Glutamatergic neuron (in vitro differentiated cells): ENCODE measurements around the gene TACR1. TPM values are rescaled to one million over a fixed set of nuclear protein-coding genes. Genes with fewer than 3 reads are reported as not detected.

ENCODE experiments used
- DNase-seq: peaks from one replicate; pipeline ENCODE4 v3.0.0; 2022
- H3K27ac Mint-ChIP-seq: one replicate; pipeline ENCODE4 v1.8.0; 2020; ENCODE audit warnings: mild to moderate bottlenecking, mixed read lengths, inconsistent platforms; ENCODE audit not compliant: unreplicated experiment
- H3K27me3 Mint-ChIP-seq: one replicate; pipeline ENCODE4 v1.8.0; 2020; ENCODE audit warnings: mild to moderate bottlenecking, moderate library complexity, mixed read lengths, inconsistent platforms; ENCODE audit not compliant: unreplicated experiment
- H3K36me3 Mint-ChIP-seq: one replicate; pipeline ENCODE4 v1.8.0; 2020; ENCODE audit warnings: mild to moderate bottlenecking, mixed read lengths, inconsistent platforms; ENCODE audit not compliant: unreplicated experiment
- H3K4me1 Mint-ChIP-seq: one replicate; pipeline ENCODE4 v1.8.0; 2020; ENCODE audit warnings: mild to moderate bottlenecking, low read depth, mixed read lengths, inconsistent platforms; ENCODE audit not compliant: unreplicated experiment
- H3K4me3 Mint-ChIP-seq: one replicate; pipeline ENCODE4 v1.8.0; 2020; ENCODE audit warnings: mild to moderate bottlenecking, mixed read lengths, inconsistent platforms; ENCODE audit not compliant: unreplicated experiment
- H3K9me3 Mint-ChIP-seq: one replicate; pipeline ENCODE4 v1.8.0; 2020; ENCODE audit warnings: mild to moderate bottlenecking, moderate library complexity, mixed read lengths, inconsistent platforms; ENCODE audit not compliant: unreplicated experiment
- total RNA-seq: library from RNA; stranded (reverse); fragmentation: NEBNext Ultra II Directional; extraction: Animal tissue kit (Norgen Biotek cat#: 25700); gene quantifications from one replicate; pipeline ENCODE4 v1.2.1, GENCODE V29; 2021; ENCODE audit not compliant: unreplicated experiment
- TF ChIP-seq, protein P1 (sequence below): fragments of 200-600 bp; sonication (generic); IDR thresholded peaks from one replicate; pipeline ENCODE4 v1.5.0; 2021; ENCODE audit not compliant: partially characterized antibody, unreplicated experiment

TACR1 gene
- total RNA-seq, 1 donor from 2014 or later = 0.17 TPM

DNA sequence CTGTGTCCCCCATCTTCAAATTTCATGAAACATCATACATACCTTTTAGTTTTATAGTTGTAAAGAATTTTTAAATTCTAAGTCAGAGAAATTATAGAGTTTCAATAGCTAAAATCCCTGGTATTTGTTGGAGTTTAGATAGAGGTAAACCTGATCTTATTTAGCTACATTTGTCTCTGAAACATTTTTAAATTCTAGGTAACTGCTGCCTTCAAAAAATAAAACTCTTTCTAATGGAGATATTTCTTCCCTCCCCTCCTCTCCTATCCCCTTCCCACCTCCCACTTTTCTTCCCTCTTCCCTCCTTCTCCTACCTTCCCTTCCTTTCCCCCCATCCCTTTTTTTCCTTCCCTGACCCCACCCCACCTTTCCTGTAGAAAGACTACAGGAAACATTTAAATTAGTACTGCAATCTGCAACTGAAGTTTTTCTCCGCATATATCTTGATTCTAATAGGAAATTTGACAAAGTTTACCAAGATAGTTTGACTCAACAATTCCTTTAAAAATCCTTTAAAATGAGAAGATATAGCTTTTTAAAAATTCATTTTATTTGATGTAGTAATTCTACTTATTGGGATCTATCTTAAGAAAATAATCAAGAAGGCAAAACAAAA lies 4.1 kb downstream of the TACR1 start:
- Mint-ChIP-seq H3K27ac (no peak overlapping the region), H3K4me3 (no peak overlapping the region), H3K27me3 (peaks cover 10% of the 10 kb centered on the region), H3K36me3 (no peaks in the 10 kb centered on the region), H3K9me3 (peaks cover 2% of the 10 kb centered on the region), H3K4me1 (no peaks in the 10 kb centered on the region)
- TF ChIP-seq, protein P1, sequence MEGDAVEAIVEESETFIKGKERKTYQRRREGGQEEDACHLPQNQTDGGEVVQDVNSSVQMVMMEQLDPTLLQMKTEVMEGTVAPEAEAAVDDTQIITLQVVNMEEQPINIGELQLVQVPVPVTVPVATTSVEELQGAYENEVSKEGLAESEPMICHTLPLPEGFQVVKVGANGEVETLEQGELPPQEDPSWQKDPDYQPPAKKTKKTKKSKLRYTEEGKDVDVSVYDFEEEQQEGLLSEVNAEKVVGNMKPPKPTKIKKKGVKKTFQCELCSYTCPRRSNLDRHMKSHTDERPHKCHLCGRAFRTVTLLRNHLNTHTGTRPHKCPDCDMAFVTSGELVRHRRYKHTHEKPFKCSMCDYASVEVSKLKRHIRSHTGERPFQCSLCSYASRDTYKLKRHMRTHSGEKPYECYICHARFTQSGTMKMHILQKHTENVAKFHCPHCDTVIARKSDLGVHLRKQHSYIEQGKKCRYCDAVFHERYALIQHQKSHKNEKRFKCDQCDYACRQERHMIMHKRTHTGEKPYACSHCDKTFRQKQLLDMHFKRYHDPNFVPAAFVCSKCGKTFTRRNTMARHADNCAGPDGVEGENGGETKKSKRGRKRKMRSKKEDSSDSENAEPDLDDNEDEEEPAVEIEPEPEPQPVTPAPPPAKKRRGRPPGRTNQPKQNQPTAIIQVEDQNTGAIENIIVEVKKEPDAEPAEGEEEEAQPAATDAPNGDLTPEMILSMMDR = no peak
- DNase-seq = no peak

GRCh38 chr2:75194184-75194868 lies 5.0 kb downstream of the TACR1 start:
- Mint-ChIP-seq H3K27ac (no peak overlapping the region), H3K27me3 (peaks cover 10% of the 10 kb centered on the region), H3K4me3 (no peak overlapping the region), H3K9me3 (peaks cover 2% of the 10 kb centered on the region), H3K36me3 (no peaks in the 10 kb centered on the region), H3K4me1 (no peaks in the 10 kb centered on the region)
- DNase-seq = no peak
- TF ChIP-seq, protein P1 = no peak

DNA sequence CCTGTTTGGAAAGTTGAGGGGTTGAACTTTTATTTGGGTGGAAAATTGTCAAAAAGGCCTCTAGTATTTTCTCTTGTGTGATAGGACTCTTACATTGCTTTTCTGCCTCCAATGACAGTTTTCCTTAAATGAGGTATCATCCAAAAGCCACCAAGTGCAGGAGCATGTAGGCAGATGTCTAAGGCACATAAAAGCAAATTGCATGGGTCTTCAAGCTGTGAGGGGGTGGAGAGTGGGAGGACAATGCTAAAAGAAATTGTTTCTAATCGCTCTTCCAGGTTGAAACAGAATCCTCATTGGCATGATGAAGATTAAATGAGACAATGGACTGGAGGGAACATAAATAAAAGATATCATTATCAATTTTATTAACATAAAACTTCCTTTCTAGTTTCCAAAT lies 6.8 kb downstream of the TACR1 start:
- Mint-ChIP-seq H3K27me3 (peaks cover 5% of the 10 kb centered on the region), H3K36me3 (no peaks in the 10 kb centered on the region), H3K9me3 (no peaks in the 10 kb centered on the region), H3K27ac (no peak overlapping the region), H3K4me3 (no peak overlapping the region), H3K4me1 (no peaks in the 10 kb centered on the region)
- TF ChIP-seq, protein P1 = no peak
- no peak for DNase-seq

GRCh38 chr2:75190271-75190990 lies 8.9 kb downstream of the TACR1 start:
- H3K36me3 Mint-ChIP-seq = no peaks in the 10 kb centered on the region

More at GRCh38 chr2:75190271-75190990, 8.9 kb downstream of the TACR1 start:
- Mint-ChIP-seq H3K27ac (no peak overlapping the region), H3K9me3 (no peaks in the 10 kb centered on the region), H3K4me3 (no peak overlapping the region), H3K27me3 (peaks cover 1% of the 10 kb centered on the region), H3K4me1 (no peaks in the 10 kb centered on the region)
- no peak for DNase-seq
- TF ChIP-seq, protein P1 = no peak
